Nephron progenitor cell (in vitro differentiated cells): ENCODE data around the gene EEA1.

Experiments used
- DNase-seq: peaks from one replicate; pipeline ENCODE4 v3.0.0; 2021
- H3K27ac Mint-ChIP-seq: 2 replicates; pipeline ENCODE4 v1.8.0; 2021; ENCODE audit warnings: mild to moderate bottlenecking, moderate library complexity, mixed read lengths
- H3K27me3 Mint-ChIP-seq: 2 replicates; pipeline ENCODE4 v1.8.0; 2021; ENCODE audit warnings: mild to moderate bottlenecking, low read depth, mixed read lengths; ENCODE audit not compliant: poor library complexity
- H3K36me3 Mint-ChIP-seq: 2 replicates; pipeline ENCODE4 v1.8.0; 2021; ENCODE audit warnings: low read depth, mixed read lengths
- H3K4me1 Mint-ChIP-seq: 2 replicates; pipeline ENCODE4 v1.8.0; 2021; ENCODE audit warnings: mixed read lengths
- H3K4me3 Mint-ChIP-seq: 2 replicates; pipeline ENCODE4 v1.8.0; 2021; ENCODE audit warnings: mild to moderate bottlenecking, moderate library complexity, mixed read lengths
- H3K9me3 Mint-ChIP-seq: 2 replicates; pipeline ENCODE4 v1.8.0; 2021; ENCODE audit warnings: mild to moderate bottlenecking, moderate library complexity, mixed read lengths
- CTCF ChIP-seq: fragments of 200-600 bp; sonication (generic); IDR thresholded peaks from 2 replicates; pipeline ENCODE4 v1.5.0; 2021; ENCODE audit warnings: antibody characterized with exemption

The EEA1 gene

GRCh38 chr12:92952394-92952793, 23.3 kb upstream of the EEA1 start:
- no peak for TF ChIP-seq CTCF
- no peaks in the 10 kb centered on the region for H3K4me1 Mint-ChIP-seq
- no peak overlapping the region for H3K4me3 Mint-ChIP-seq
- H3K27ac Mint-ChIP-seq, result no peak overlapping the region
- DNase-seq, result no peak
- H3K9me3 Mint-ChIP-seq, result peaks cover 34% of the 10 kb centered on the region
- H3K27me3 Mint-ChIP-seq, result peaks cover 3% of the 10 kb centered on the region
- peaks cover 6% of the 10 kb centered on the region for H3K36me3 Mint-ChIP-seq

- Mint-ChIP-seq H3K4me1 (no peaks in the 10 kb centered on the region), H3K9me3 (peaks cover 23% of the 10 kb centered on the region), H3K36me3 (peaks cover 6% of the 10 kb centered on the region), H3K27ac (no peak overlapping the region), H3K27me3 (no peaks in the 10 kb centered on the region), H3K4me3 (no peak overlapping the region)
- TF ChIP-seq CTCF, result no peak
- DNase-seq, result no peak
Observed at GRCh38 chr12:92951006-92951405, 21.9 kb upstream of the EEA1 start.

- Mint-ChIP-seq H3K36me3 (peaks cover 6% of the 10 kb centered on the region), H3K27me3 (peaks cover 4% of the 10 kb centered on the region), H3K4me1 (no peaks in the 10 kb centered on the region), H3K27ac (no peak overlapping the region), H3K9me3 (peaks cover 22% of the 10 kb centered on the region), H3K4me3 (no peak overlapping the region)
- no peak for TF ChIP-seq CTCF
- no peak for DNase-seq
Observed at GRCh38 chr12:92950011-92950410, 20.9 kb upstream of the EEA1 start.

- DNase-seq, result no peak
- no peak for TF ChIP-seq CTCF
- Mint-ChIP-seq H3K36me3 (peaks cover 6% of the 10 kb centered on the region), H3K4me1 (no peaks in the 10 kb centered on the region), H3K27me3 (peaks cover 4% of the 10 kb centered on the region), H3K4me3 (no peak overlapping the region), H3K9me3 (peaks cover 19% of the 10 kb centered on the region), H3K27ac (no peak overlapping the region)
Observed at GRCh38 chr12:92949466-92949865, 20.4 kb upstream of the EEA1 start.

- peaks cover 11% of the 10 kb centered on the region for H3K9me3 Mint-ChIP-seq
- TF ChIP-seq CTCF, result no peak
- H3K4me3 Mint-ChIP-seq, result no peak overlapping the region
- no peak overlapping the region for H3K27ac Mint-ChIP-seq
- peaks cover 9% of the 10 kb centered on the region for H3K4me1 Mint-ChIP-seq
- no peak for DNase-seq
- H3K27me3 Mint-ChIP-seq, result peaks cover 4% of the 10 kb centered on the region
- H3K36me3 Mint-ChIP-seq, result no peaks in the 10 kb centered on the region
Observed at GRCh38 chr12:92947589-92948215, 18.6 kb upstream of the EEA1 start.

GRCh38 chr12:92945659-92946220, 16.6 kb upstream of the EEA1 start:
- peaks cover 11% of the 10 kb centered on the region for H3K9me3 Mint-ChIP-seq
- TF ChIP-seq CTCF, result no peak
- peaks cover 4% of the 10 kb centered on the region for H3K27me3 Mint-ChIP-seq
- H3K4me1 Mint-ChIP-seq, result peaks cover 9% of the 10 kb centered on the region
- H3K36me3 Mint-ChIP-seq, result no peaks in the 10 kb centered on the region
- no peak for DNase-seq
- no peak overlapping the region for H3K4me3 Mint-ChIP-seq
- no peak overlapping the region for H3K27ac Mint-ChIP-seq
